Inferior parietal cortex (tissue), 1 donor: ENCODE results near the gene ECSCR.
A peak's percentile ranks its signal among the peaks of the same experiment; 100 is the strongest.

Experiments
- DNase-seq: peaks from one replicate; pipeline ENCODE4 v3.0.0-alpha.2; 2016; ENCODE audit errors: extremely low spot score

ECSCR gene

GRCh38 chr5:139474890-139475791 is 12.6 kb upstream of the ECSCR start:
- DNase-seq, result peak; percentile 13

DNA sequence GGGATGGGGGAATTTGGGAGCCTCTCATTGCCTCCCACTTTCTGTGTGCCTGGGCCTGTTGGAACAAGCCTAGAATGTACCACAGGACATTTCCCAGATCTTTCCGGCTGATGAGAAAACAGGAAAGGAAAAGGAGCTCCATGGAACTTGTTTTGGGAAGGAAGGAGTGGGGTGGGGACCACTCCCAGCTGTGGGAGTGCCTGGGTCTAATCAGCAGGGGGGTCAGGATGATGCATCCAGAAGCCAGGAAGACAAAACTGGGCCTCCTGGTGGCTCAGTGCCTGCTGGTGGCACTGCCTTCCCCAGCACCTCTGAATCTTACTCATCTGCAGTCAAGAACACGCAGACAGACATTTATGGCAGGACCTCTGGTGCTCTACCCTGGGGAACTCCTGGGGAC is 11.0 kb upstream of the ECSCR start:
- no peak for DNase-seq

DNA sequence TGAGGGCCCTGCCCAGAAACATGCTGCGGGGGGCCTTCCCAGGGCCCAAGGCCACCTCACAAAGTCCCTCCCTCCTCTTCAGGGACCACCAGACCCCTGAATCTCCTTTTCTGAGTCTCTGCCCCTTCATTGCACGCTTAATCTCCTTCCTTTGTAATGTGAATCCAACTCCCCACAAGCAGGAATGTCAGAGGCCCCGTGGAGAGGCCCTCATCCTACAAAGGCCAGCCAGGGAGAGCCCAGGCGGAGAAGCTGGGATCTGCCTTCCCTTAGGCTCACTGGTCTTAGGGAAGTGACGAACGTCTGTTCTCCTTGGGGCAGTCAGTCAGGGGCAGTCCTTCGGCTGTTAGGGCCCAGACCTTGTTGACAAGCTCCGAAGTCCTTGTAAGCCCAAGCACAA is 10.6 kb upstream of the ECSCR start:
- DNase-seq, result no peak

- no peak for DNase-seq
These were observed 10.0 kb upstream of the ECSCR start for GRCh38 chr5:139472386-139473030.

GRCh38 chr5:139470821-139471300 is 8.3 kb upstream of the ECSCR start, which contains the start of gene SMIM33:
TSS of gene SMIM33 (plus strand) at chr5:139471004. CDS start at chr5:139471122, 118 bp downstream.
- DNase-seq, result no peak

- no peak for DNase-seq
These were observed 5.9 kb upstream of the ECSCR start for GRCh38 chr5:139468421-139468931.

DNA sequence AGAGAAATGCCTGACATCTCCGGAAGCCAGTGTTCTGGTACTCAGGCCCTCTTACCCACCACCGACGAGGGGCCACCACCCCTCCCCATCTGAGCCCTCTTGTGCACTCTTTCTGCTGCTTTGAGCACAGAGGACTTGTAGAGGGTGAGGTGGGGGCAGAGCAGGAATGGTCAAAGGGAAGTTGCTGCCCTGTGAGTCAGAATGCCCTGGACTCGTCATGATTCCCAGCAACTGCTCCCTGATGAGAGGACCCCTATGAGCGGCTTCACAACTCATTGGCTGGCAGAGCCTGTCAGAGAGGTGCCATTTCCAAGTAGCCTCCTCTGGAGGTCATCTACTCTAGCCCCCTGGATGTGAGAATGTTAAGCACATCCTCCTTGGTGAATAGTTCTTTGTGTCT is 845 bp downstream of the ECSCR start:
- no peak for DNase-seq

GRCh38 chr5:139461176-139461575 is 1.4 kb downstream of the ECSCR start:
- DNase-seq, result no peak

DNA sequence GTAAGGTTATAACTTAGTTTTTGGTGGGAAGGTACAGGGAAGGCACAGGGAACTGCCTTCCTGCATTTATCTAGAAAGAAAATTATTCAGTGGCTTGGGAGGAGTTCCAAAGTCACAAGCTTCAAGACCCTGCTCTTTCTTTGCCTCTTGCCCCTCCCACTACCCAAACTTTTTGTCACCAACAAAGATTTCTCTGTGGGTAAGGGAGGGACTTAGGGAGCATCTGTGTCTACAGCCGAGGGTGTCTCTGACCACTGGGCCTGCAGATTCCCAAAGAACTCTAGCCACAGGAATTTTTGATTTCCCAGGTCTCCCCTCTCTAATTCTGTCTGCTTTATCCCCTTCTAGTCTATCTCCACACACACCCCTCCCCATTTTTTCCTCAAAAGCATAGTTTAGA is 2.1 kb downstream of the ECSCR start:
- DNase-seq, result no peak

DNA sequence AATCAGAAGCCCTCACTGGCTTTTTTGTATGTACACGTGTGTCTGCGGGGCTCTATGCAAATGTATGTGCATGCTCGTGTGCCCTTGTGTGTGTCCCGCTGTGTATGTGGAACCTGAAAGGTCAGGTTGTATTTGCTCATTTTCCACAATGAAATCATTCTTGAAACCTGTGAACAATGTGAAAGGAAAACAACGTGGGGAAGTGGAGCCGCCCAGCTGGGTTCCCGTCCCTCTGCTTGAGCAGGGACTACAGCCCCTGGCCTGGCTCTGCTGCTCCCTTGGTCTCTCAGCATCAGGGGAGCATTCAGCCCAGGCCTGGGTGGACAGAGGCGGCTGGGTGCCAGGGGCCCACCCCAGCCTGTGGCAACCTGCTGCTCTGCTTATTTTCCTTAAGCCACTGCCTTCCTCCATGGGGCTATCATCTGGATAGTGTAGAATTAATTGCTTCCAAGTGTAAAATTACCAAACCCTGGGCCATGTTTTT is 3.0 kb downstream of the ECSCR start:
- DNase-seq, result no peak

DNA sequence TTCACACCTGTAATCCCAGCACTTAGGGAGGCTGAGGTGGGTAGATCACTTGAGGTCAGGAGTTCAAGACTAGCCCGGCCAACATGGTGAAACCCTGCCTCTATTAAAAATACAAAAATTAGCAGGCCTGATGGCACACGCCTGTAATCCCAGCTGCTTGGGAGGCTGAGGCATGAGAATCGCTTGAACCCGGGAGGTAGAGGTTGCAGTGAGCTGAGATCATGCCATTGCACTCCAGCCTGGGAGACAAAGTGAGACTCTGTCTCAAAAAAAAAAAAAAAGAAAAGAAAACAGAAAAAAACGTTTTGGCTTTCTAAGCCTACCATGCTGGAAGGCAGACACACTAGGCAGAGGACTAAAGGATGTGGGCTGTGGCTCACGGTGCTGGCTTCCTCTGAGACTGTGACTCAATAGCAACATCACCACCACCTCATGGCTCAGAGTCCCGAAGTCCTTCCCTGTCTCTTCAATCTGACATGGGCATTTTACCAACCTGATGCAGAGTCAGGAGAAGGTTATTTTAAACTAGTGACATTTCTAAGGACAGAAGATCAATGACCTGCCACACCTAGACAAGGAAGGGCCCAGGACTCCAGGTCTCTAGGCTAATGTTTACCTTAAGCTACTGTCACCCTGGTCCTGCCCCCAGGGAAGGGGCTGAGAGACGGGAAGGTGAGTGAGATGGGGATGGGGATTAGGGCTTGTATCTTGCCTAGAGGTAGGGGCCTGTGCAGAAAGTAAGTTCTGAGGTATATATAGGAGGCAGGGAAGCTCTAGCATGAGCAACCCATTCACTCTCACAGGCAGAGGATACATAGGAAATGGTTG is 3.7 kb downstream of the ECSCR start:
- DNase-seq, result no peak

GRCh38 chr5:139457653-139458306 is 4.8 kb downstream of the ECSCR start:
- DNase-seq, result no peak

GRCh38 chr5:139457241-139457640 is 5.3 kb downstream of the ECSCR start:
- no peak for DNase-seq

DNA sequence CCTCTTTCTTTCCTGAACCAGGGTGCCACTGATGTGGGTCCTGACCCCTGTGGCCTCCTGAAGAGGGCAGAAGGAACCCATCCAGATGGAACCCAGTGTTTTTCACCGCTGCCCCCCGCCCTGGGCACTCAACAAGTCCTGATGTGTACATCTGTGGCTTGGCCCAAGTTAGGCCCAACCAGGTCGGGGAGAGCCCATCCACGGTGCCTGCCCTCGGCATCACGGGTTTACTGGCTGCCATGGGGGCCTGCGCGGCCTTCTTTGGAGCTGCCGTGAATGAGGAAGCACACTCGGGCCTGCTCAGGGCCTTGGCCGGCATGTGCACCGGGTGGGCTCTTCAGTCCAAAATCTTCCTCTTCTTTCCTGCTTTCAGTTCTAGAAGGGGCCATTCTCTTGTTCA is 5.8 kb downstream of the ECSCR start:
- no peak for DNase-seq

DNA sequence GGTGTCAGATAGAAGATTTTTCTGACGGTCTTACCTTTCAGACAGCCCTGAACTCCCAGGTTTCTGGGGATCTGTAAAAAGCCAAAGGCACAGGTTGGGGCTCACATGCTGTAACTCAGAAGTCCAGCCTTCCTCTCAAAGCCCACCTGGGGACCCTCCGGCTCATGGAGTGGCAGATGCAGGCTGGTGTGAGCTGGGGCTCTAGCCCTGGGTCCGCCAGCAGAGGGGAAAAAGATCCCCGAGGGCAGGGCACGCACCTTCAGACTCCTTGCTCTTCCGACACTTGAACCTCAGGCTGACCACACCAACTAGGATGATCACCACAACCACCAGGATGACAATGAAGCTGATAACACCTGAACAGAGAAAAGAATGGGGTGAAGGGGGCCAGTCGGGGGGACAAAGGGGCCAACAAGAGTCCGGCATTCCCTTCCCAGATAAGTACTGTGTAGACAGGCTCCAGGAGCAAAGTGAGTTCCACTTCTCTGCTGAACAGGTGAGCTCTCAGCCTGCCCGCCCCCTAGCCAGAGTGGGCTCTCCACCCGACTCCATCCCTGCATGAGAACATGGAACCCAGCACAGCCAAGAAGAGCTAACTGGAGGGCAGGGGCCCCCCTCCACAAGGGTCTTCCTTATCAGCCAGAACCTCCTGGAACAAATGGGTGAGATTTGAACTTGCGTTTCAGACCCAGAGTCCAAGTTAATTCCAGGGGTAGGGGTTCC is 7.8 kb downstream of the ECSCR start:
- no peak for DNase-seq

DNA sequence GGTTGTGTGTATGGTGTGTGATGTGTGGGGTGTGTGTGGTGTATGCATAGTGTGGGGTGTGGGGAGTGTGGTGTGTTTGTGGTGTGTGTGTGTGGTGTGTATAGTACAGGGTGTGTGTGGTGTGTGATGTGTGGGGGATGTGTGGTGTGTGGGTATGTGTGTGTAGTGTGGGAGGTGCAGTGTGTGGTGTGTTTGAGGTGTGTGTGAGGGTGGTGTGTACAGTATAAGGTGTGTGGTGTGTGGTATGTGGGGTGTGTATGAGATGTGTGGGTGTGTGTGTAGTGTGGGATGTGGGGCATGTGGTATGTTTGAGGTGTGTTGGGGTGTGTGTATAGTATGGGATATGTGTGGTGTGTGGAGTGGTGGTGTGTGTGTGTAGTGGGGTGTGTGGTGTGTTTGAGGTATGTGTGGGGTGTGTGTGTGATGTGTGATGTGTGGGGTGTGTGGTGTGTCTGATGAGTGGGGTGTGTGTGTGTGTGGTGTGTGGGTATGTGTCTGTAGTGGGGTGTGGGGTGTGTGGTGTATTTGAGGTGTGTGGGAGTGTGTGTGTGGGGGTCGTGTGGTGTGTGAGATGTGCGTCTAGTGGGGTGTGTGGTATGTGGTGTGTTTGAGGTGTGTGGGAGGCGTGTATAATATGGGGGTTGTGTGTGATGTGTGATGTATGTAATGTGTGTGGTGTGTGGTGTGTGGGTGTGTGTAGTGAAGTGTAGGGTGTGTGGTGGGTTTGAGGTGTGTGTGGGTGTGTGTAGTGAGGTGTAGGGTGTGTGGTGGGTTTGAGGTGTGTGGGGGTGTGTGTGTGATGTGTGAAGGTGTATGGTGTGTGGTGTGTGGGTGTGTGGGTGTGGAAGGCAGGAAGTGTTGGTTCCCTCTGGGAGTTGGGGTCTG is 8.6 kb downstream of the ECSCR start:
- no peak for DNase-seq

DNA sequence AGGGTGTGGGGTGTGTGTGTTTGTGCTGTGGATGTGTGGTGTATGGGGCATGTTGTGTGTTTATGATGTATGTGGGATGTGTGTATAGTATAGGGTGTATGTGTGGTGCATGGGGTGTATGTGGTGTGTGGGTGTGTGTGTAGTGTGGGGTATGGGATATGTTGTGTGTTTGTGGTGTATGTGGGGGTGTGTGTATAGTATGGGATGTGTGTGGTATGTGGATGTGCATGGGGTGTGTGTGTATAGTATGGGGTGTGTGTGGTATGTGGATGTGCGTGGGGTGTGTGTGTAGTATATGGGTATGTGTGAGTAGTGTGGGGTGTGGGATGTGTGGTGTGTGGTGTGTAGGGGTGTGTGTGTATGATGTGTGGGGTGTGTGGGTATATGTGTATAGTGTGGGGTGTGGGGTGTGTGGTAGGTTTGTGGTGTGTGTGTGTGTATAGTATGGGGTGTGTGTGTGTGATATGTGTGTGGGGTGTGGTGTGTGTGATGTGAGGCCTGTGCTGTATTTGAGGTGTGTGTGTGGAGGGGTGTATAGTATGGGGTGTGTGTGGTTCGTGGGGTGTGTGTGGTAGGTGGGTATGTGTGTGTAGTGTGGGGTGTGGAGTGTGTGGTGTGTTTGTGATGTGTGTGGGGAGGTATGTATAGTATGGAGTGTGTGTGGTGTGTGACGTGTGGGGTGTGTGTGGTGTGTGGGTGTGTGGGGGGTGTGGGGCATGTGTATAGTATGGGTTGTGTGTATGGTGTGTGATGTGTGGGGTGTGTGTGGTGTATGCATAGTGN is 10.5 kb downstream of the ECSCR start:
- DNase-seq, result no peak

- DNase-seq, result no peak
These were observed 11.4 kb downstream of the ECSCR start for GRCh38 chr5:139451176-139451575.
